GM12873 (cell line): ENCODE results near the gene JAG2.

Experiments
- CTCF ChIP-seq: IDR thresholded peaks from 2 replicates; pipeline ENCODE4 v1.5.1; 2012; ENCODE audit warnings: low read depth, mild to moderate bottlenecking, moderate library complexity, low read length, control low read depth; ENCODE audit not compliant: insufficient read depth; ENCODE audit errors: missing control alignments

JAG2 gene

GRCh38 chr14:105153739-105154475, 14.7 kb downstream of the JAG2 start:
- no peak for TF ChIP-seq CTCF

- TF ChIP-seq CTCF = no peak
Observed at GRCh38 chr14:105153331-105153731, 15.2 kb downstream of the JAG2 start.

- no peak for TF ChIP-seq CTCF
Observed at GRCh38 chr14:105152794-105153241, 15.8 kb downstream of the JAG2 start.

GRCh38 chr14:105151838-105152793, 16.5 kb downstream of the JAG2 start:
- TF ChIP-seq CTCF = no peak

GRCh38 chr14:105151084-105151837, 17.3 kb downstream of the JAG2 start:
- no peak for TF ChIP-seq CTCF

GRCh38 chr14:105150368-105151083, 18.1 kb downstream of the JAG2 start:
- no peak for TF ChIP-seq CTCF
